Sigmoid colon (tissue), 7 donors: ENCODE results near the gene IFNL1. TPM values are rescaled to one million over a fixed set of nuclear protein-coding genes. Genes with fewer than 3 reads are reported as not detected.

ENCODE experiments used
- DNase-seq: peaks from one replicate; pipeline ENCODE4 v3.0.0-alpha.2; 2019
- H3K27ac ChIP-seq, 4 donors: fragments of 200-600 bp; sonication (generic); one replicate each; pipeline ENCODE4 v1.5.1; 2016 to 2019; ENCODE audit warnings: mild to moderate bottlenecking in 1 of 4
- H3K27me3 ChIP-seq, 3 donors: fragments of 200-600 bp; sonication (generic); one replicate each; pipeline ENCODE4 v1.5.1; 2019; ENCODE audit warnings: mild to moderate bottlenecking in 1 of 3
- H3K36me3 ChIP-seq, 4 donors: fragments of 200-600 bp; sonication (generic); one replicate each; pipeline ENCODE4 v1.5.1; 2016 to 2019
- H3K4me1 ChIP-seq, 4 donors: fragments of 200-600 bp; sonication (generic); one replicate each; pipeline ENCODE4 v1.5.1; 2017 to 2019
- H3K4me3 ChIP-seq, 4 donors: fragments of 200-600 bp; sonication (generic); one replicate each; pipeline ENCODE4 v1.5.1; 2017 to 2019; ENCODE audit warnings: mild to moderate bottlenecking in 2 of 4, moderate library complexity in 1 of 4
- H3K9me3 ChIP-seq, 4 donors: fragments of 200-600 bp in 3 of 4; sonication (generic) in 3 of 4; one replicate each; pipeline versions ENCODE4 v1.5.1 to v1.6.1; 2013 to 2019
- CTCF ChIP-seq, 4 experiments: fragments of 450-650 bp in 3 of 4; fragments of 200-600 bp in 1 of 4; IDR thresholded peaks; one replicate each; pipeline ENCODE4 v1.5.1; 2016 to 2019; ENCODE audit warnings: antibody characterized with exemption in 4 of 4, mild to moderate bottlenecking in 3 of 4, moderate library complexity in 2 of 4
- EP300 ChIP-seq, 4 donors: sonication (generic); formaldehyde crosslinking; IDR thresholded peaks; one replicate each; pipeline ENCODE4 v1.6.1; 2017; ENCODE audit warnings: antibody characterized with exemption in 4 of 4
- POLR2A ChIP-seq, 2 donors: fragments of 450-650 bp; IDR thresholded peaks; one replicate each; pipeline ENCODE4 v1.6.1; 2016; ENCODE audit warnings: antibody characterized with exemption in 2 of 2, mild to moderate bottlenecking in 2 of 2, moderate library complexity in 2 of 2
- POLR2AphosphoS5 ChIP-seq, 4 donors: sonication (generic); formaldehyde crosslinking; IDR thresholded peaks; one replicate each; pipeline ENCODE4 v1.6.1; 2017; ENCODE audit warnings: antibody characterized with exemption in 4 of 4
- WGBS, 2 donors: extraction: QIAGEN DNeasy Blood & Tissue Kit; methylation state at CpG; one replicate each; pipeline ENCODE4 v1.1.7; 2013; 5-methylcytosine and 5-hydroxymethylcytosine counted together
- intact Hi-C: fragments of 100-400 bp; cut with DNase I; formaldehyde crosslinking; loops from one replicate; pipeline ENCODE4 v1.15.1; 2023
- polyA plus RNA-seq, 3 donors: library from polyadenylated mRNA; stranded (reverse); fragments of 200-250 nt; gene quantifications; one replicate each; pipeline ENCODE4 v1.2.3, GENCODE V29; 2013
- total RNA-seq, 4 donors: library from RNA; depleted of rRNA; stranded (reverse); fragments of >200 nt; gene quantifications; one replicate each; pipeline ENCODE4 v1.1.0, GENCODE V29; 2016
- donor health status: healthy with polysubstance abuse.
- donor health status: Bipolar disorder and iron deficiency.
- donor health status: healthy.

The IFNL1 gene
- total and polyA plus RNA-seq, 7 donors = 0.09 TPM; not detected in 6

DNA sequence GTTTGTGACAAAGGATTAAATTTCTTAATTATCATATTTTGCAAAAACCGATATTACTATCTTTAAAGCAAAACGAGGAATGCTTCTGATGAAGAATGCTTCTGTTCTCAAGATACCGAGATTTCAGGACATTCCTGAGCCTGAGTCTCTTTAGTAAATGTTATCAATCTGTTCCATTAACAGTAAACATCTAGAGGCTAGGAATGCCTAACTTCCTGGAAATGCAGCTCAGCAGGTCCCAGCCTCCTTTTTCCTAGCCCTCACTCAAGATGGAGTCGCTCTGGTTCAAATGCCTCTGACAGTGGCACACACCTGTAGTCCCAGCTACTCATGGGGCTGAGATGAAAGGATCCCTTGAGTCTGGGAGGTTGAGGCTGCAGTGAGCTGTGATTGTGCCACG, 45.1 kb upstream of the IFNL1 start:
- Histone ChIP-seq H3K9me3 (no peaks in the 10 kb centered on the region), H3K27me3 (peaks cover 22 to 53% (median 42%) of the 10 kb centered on the region in 3 donors), H3K27ac (no peak overlapping the region), H3K4me1 (peaks cover 0 to 15% (median 12%) of the 10 kb centered on the region in 4 donors), H3K36me3 (no peaks in the 10 kb centered on the region), H3K4me3 (no peak overlapping the region)
- DNase-seq = no peak
- WGBS, 2 donors = 82 to 87% methylated on average over 5 of the region's 5 CpGs
- TF ChIP-seq POLR2A (IDR thresholded peaks at IDR 0.05) (no peak), POLR2AphosphoS5 (IDR thresholded peaks at IDR 0.05) (no peak), EP300 (IDR thresholded peaks at IDR 0.05) (no peak), CTCF (IDR thresholded peaks at IDR 0.05) (no peak)
- intact Hi-C loops = no loop called here

GRCh38 chr19:39251846-39252245, 44.4 kb upstream of the IFNL1 start:
- Histone ChIP-seq H3K27me3 (peaks cover 22 to 52% (median 40%) of the 10 kb centered on the region in 3 donors), H3K36me3 (no peaks in the 10 kb centered on the region), H3K4me3 (no peak overlapping the region), H3K27ac (no peak overlapping the region), H3K9me3 (no peaks in the 10 kb centered on the region), H3K4me1 (peaks cover 0 to 15% (median 12%) of the 10 kb centered on the region in 4 donors)
- no peak for TF ChIP-seq POLR2A (IDR thresholded peaks at IDR 0.05)
- 40 to 55% methylated on average over 3 of the region's 3 CpGs for WGBS, 2 donors
- DNase-seq = no peak
- intact Hi-C loops = no loop called here

DNA sequence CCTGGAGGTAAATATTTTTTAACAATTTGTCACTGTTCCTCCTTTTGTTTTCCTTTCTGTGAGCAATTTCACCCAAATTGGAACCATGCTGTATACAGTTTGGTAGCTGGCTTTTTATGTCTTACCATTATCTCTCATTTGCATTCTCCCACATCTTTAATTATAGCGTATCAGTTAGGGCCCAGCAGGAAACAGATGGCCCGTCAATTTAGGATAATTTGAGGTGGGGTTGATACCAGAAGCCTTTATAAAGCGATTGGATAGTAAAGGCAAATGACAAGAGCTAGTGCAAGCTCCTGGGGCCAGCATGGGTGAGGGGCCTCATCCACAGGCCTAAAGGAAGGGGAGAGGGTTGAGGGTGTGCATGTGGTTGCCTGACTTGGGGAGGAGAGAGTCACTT, 43.7 kb upstream of the IFNL1 start:
- no peak for DNase-seq
- Histone ChIP-seq H3K4me1 (peaks cover 0 to 10% (median 6%) of the 10 kb centered on the region in 4 donors), H3K27me3 (peaks cover 16 to 46% (median 34%) of the 10 kb centered on the region in 3 donors), H3K9me3 (no peaks in the 10 kb centered on the region), H3K36me3 (no peaks in the 10 kb centered on the region), H3K4me3 (no peak overlapping the region), H3K27ac (no peak overlapping the region)
- TF ChIP-seq POLR2A (IDR thresholded peaks at IDR 0.05) (no peak), POLR2AphosphoS5 (IDR thresholded peaks at IDR 0.05) (no peak), CTCF (IDR thresholded peaks at IDR 0.05) (no peak), EP300 (IDR thresholded peaks at IDR 0.05) (no peak)
- intact Hi-C loops = no loop called here
- WGBS, 2 donors = 33 to 69% methylated on average over 3 of the region's 3 CpGs

DNA sequence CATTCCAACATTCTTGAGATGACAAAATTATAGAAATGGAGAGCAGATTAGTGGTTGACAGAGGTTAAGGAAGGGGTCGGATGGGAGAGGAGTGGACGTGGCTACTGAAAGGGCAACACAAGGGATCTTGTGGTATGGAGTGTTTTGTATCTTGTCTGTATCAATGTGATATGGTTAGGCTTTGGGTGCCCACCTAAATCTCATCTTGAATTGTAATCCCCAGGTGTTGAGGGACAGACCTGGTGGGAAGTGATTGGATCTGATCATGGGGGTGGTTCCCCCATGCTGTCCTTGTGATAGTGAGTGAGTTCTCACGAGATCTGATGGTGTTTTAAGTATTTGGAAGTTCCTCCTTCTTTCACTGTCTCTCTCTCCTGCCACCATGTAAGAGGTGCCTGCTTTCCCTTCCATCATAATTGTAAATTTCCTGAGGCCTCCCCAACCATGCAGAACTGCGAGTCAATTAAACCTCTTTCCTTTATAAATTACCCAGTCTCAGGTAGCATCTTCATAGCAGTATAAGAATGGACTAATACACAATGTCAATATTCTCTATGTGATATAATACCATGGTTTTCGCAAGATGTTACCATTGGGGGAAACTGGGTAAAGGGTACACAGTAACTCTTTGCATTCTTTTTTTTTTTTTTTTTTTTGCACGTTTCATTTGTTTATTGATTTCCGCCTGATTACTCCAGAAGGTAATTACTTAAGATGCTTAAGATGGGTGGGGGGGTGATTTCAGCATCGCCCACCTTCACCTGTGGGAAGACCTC, 42.6 kb upstream of the IFNL1 start:
- peaks cover 5 to 35% (median 23%) of the 10 kb centered on the region in 3 donors for H3K27me3 ChIP-seq
- H3K9me3 ChIP-seq = no peaks in the 10 kb centered on the region

More for the DNA sequence above, 42.6 kb upstream of the IFNL1 start:
- H3K36me3 ChIP-seq = no peaks in the 10 kb centered on the region
- TF ChIP-seq POLR2A (IDR thresholded peaks at IDR 0.05) (no peak), CTCF (IDR thresholded peaks at IDR 0.05) (no peak), POLR2AphosphoS5 (IDR thresholded peaks at IDR 0.05) (no peak), EP300 (IDR thresholded peaks at IDR 0.05) (no peak)
- DNase-seq = no peak
- H3K4me1 ChIP-seq = no peaks in the 10 kb centered on the region
- no peak overlapping the region for H3K27ac ChIP-seq
- WGBS, 2 donors = 79 to 82% methylated on average over 8 of the region's 8 CpGs
- intact Hi-C loops = no loop called here
- H3K4me3 ChIP-seq = no peak overlapping the region
